ENCODE measurements around the gene SLC25A46.

DNA sequence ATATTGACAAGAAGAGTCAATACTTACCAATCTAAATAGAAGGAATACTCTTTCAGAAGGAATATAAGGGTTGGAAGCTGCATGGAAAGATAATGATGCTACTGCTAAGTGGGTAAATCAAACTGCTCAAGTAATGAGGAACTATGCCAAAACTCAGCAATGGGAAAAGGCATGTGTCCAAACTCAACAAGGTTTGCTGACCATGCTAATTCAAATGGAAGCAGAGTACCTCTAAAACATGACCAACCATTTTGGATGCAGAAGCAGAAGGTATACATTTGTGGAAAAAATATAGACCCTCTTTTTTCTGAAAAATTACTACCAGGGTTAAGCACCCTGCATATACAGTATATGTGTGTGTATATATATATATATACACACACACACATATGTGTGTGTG, 33.5 kb upstream of the SLC25A46 start:
- TF ChIP-seq, protein P1, sequence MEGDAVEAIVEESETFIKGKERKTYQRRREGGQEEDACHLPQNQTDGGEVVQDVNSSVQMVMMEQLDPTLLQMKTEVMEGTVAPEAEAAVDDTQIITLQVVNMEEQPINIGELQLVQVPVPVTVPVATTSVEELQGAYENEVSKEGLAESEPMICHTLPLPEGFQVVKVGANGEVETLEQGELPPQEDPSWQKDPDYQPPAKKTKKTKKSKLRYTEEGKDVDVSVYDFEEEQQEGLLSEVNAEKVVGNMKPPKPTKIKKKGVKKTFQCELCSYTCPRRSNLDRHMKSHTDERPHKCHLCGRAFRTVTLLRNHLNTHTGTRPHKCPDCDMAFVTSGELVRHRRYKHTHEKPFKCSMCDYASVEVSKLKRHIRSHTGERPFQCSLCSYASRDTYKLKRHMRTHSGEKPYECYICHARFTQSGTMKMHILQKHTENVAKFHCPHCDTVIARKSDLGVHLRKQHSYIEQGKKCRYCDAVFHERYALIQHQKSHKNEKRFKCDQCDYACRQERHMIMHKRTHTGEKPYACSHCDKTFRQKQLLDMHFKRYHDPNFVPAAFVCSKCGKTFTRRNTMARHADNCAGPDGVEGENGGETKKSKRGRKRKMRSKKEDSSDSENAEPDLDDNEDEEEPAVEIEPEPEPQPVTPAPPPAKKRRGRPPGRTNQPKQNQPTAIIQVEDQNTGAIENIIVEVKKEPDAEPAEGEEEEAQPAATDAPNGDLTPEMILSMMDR (IDR thresholded peaks at IDR 0.05), result no peak
- TF ChIP-seq POLR2A (IDR thresholded peaks at IDR 0.05), result no peak
- no peak for TF ChIP-seq POLR2AphosphoS5 (IDR thresholded peaks at IDR 0.05)
